Femur (tissue), 1 donor: ENCODE results near the gene MLYCD.

Source experiments
- DNase-seq: peaks from one replicate; pipeline ENCODE4 v3.0.0-alpha.2; 2017

The MLYCD gene

DNA sequence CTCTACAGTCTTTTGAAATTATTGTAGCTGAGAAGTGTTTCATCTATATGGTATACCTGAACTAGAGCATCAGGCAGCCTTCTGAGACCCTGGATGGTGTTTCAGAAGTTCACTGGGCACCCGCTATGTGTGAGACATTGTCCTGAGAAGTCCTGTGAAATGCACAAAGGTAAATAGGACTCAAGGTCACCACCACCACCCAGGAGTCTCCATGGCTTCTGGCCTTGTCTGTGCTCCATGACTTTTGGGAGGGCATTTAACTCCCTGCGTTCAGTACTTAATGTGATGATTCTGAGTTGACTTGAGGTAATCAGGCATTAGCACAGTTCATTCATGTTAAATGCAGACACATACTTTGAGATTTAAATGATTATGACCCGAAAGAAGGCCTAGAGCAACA lies 1.1 kb downstream of the MLYCD start:
- DNase-seq, result no peak

DNA sequence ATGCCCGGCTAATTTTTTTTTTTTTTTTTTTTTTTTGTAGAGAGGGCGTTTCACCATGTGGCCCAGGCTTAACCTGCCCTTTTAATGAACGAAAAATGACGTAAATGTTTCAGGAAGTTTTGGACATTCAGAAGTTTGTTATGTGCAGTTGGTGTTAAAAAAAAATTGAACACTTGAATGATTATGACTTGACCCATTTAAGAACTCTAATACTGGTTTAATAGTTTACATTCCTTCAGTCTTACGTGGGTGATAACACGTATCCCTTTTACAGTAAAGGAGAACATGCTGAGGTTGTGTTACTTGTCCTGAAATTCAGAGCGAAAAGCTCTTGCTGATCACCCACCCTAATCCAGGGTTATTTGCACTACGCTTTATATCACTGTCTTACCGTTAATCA lies 1.7 kb downstream of the MLYCD start:
- no peak for DNase-seq

GRCh38 chr16:83901101-83901500 lies 2.2 kb downstream of the MLYCD start:
- no peak for DNase-seq

DNA sequence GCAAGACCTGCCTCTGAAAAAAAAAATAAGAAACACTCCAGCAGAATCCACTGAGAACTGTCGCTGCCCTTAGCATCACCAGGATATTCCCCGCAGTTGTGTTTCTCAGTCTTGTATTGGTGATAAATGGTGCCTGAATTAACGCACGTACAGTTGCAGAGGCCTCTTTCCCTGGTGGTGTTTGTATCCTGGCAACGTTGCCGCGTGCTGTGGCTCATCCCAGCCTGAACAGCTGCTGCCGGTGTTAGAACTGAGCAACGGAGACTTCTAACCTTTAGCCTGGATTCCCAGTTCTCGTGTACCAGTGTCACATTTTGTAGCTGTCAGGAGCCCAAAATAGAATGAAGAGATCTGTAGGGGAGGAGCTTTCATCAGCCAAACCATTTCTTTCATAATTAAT lies 4.8 kb downstream of the MLYCD start:
- peak; percentile 79 for DNase-seq

- no peak for DNase-seq
Measured at GRCh38 chr16:83906683-83907082, 7.8 kb downstream of the MLYCD start.

GRCh38 chr16:83907111-83907510 lies 8.2 kb downstream of the MLYCD start:
- no peak for DNase-seq

DNA sequence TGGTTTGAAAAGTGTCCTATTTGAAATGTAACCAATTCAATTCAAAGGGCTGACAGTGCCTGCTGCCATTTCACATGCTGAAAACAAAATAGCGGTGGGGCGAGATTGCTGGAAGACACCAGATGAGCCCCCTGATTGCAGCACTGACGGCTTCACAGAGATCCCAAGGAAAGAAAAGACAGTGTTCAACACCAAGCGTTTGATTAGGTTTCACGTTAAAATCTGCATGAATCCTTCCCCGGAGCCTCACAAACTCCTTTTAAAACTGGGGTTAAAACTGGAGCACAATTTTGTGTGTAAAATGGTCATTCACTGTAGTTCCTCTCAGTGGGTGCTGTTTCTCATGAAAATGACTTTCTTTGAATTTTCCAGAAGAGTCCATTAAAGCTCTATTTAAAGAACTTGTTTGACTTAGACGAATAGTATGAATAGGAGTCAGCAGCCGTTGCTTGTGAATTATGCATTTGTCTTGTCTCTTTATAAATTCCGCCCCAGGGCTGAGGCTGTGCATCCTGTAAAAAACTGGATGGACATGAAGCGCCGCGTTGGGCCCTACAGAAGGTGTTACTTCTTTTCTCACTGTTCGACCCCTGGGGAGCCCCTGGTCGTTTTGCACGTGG lies 8.8 kb downstream of the MLYCD start:
- DNase-seq, result no peak

GRCh38 chr16:83908798-83909197 lies 9.9 kb downstream of the MLYCD start:
- DNase-seq, result no peak

DNA sequence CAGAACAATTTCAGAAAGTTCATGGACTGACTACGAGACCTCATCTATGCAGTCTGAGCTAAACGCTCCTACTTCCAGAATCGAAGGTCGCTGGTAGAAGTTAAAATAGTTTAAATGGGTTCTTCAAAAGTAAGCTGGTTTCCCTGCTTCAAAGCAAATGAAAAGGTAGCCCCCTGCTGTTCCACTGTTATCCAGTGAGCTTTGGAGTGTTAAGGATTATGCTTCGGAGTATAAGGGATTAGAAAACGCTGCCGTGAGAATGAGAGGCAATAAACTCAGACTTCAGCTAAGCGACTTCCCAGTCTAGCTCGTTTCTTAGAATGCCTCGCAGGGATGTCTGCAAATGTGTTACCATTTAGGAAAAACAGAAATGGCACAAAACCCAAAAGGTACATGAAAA lies 12.4 kb downstream of the MLYCD start:
- no peak for DNase-seq

DNA sequence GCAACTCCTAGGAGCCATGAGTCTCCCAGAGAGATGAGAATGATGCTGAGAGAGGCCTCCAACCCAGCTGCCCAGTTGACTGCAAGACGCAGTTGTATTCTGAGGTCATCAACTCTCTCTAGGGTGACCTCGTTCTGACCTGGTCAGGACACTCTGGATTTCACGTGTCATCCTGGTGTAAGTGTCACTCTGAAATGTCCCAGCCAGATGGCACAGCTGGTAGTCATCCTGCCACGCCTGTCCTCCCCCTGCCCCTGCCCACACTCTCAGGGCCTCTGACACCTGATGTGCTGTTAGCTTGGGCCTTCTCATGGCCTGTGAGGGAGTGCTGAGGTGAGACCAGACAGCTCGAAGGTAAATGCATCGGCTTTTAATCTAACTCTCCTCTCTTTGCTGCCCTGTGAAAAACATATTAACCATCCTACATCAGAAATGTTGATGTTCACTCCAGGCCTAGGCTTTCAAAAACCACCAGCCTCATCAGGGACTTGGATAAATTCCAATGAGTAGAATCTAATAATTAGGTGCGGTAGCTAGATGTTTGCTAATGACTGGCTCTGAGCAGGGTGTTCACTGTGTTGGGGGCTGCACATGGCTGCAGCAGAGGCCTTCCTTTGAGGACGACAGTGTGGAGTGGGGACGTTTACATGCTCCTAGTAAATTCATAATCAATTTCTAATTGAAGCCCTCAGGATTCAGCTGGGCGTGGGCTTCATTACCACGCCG lies 13.8 kb downstream of the MLYCD start:
- no peak for DNase-seq

GRCh38 chr16:83913245-83913633 lies 14.3 kb downstream of the MLYCD start:
- peak; percentile 75 for DNase-seq

DNA sequence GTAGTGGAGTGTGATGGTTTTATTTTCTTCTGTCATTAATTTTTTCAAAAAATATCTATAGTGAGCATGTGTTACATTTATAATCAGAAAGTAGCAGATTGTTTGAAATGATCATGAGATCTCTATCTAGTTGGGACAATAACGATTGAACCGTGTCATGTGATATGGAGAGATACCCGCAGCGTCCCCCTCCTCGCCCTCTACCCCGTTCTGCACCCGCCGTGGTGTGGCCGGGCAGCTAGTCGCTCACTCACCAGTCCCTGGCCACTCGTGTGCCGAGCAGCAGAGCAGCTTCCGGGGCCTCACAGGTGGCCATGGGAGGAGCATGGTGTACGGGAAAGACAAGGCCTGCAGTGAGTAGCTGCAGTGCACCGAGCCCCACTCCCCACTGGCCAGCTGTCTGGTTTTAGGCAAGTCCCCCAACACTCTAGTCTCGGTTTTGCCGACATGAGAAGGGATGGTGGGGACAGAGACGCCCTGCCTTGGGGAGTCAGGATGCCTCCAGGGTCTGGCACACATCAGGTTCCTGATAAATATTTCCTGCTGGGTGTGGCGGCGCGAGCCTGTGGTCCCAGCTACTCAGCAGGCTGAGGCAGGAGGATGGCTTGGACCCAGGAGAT lies 15.3 kb downstream of the MLYCD start:
- DNase-seq, result no peak

DNA sequence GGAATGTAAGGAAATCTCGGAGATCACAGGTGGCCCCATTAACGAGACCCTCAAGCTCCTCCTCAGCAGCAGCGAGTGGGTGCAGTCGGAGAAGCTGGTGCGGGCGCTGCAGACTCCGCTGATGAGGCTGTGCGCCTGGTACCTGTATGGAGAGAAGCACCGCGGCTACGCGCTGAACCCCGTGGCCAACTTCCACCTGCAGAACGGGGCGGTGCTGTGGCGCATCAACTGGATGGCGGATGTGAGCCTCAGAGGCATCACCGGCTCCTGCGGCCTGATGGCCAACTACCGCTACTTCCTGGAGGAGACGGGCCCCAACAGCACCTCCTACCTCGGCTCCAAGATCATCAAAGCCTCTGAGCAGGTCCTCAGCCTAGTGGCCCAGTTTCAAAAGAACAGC lies 16.2 kb downstream of the MLYCD start:
- no peak for DNase-seq

GRCh38 chr16:83915491-83915890 lies 16.6 kb downstream of the MLYCD start:
- no peak for DNase-seq

- DNase-seq, result no peak
Measured at GRCh38 chr16:83917152-83918120, 18.5 kb downstream of the MLYCD start.

DNA sequence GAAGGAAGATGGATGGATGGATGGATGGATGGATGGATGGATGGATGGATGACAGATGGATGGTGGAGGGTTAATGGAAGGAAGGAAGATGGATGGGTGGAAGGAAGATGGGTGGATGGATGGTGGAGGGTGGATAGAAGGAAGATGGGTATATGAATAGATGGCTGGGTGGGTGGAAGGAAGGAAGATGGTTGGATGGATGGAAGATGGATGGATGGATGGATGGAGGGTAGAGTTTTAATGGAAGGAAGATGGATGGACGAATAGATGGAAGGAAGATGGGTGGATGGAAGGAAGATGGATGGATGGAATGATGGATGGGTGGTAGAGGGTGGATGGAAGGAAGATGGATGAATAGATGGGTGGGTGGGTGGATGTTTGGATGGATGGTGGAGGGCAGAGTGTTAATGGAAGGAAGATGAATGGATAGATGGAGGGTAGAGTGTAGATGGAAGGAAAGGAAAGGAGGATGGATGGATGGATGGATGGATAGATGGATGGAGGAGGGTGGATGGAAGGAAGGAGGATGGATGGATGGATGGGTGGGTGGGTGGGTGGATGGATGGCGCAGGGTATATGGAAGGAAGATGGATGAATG lies 22.1 kb downstream of the MLYCD start:
- no peak for DNase-seq

- DNase-seq, result no peak
Measured at GRCh38 chr16:83923581-83924365, 24.9 kb downstream of the MLYCD start.

DNA sequence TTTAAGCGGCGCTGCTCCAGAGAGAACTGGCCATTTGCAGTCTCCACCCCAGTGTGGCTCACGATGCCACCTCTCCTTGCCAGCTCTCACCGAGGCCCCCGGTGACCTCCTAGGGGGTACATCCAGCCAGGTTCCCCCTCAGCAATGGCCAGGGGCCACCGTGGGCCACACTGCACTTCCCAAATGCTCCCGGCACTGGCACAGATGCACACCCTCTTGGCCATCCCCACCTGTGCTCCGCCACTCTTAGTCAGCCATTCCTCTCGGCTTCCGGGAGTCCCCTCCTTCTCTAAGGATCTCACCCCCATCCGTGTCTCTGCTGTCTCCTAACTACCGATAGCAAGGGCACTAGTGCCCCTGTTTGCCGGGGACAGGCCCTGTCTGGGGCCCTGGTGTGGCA lies 25.8 kb downstream of the MLYCD start:
- no peak for DNase-seq

DNA sequence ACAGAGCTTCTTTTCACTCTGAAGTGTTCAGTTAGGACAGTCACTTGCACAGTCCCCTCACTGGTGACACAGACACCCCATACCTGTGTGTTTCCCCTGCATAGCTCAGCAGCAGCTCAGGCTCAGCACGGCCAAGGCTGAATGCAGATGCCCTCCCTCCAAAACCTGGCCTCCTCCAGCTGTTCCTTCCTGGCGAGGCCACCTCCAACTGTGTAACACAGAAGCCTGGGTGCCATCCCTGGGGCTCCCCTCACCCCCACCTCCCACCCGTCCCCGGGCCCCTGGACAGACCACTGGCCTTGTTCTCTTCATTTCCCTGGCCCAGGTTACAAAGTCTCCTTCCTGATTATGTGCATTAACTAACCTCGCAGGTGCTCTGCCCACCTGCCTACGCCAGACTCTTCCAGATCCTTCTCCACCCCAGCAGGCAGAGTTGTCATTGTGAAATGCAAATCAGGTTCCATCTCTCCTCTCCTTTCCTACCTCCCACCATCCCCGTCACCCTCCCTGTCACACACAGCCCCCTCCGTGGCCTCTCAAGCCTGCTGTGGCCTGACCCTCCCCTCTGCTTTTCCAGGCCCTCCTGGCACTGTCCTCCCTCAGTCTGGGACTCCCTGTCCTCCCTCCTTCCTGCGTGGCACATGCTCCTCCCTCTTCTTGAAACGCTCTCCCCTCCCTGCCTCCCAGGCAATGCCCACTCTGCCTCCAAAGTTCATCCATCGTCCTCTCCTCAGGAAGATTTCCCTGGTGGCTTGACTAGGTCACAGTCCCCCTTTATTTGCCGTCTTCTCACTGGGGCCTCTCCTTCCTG lies 26.4 kb downstream of the MLYCD start:
- no peak for DNase-seq

DNA sequence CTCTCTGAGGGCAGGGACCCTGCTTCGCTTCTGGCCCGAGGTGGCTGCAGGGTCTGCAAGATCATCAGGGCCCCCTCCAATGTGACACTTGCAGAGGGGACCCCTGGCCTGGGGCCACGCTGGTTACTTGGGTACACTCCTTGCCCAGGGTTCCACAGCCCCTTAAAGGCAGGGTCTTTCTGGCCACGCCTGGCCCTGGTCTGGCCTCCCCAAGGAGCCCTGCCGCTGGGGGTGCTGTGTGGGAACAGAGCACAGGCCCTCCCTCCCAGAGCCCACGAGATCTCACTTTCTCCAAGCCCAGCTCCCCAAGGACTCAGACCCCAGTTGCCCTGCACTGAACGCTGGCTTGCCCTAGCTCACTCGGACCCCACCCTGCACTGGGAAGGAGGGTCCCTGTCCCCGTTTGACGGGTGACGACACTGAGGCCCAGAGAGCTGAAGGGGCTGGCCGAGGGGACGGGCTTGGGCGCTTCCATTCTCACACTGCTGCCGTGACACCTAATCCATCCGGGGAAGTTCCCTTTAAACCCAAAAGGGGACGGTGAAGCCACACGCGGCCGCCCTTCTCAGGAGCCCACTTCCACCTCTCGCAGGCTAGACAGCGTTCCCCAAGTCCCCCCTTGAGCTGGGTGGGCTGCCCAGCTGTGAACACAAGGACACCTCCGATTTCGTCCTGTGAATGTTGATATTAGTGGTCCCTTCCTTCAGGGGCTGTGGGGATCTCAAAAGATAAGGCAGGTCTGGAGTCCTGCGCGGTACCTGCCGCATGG lies 27.2 kb downstream of the MLYCD start:
- DNase-seq, result no peak
